A549 (cell line): ENCODE measurements around the gene RUSF1. TPM values are rescaled to one million over a fixed set of nuclear protein-coding genes. Genes with fewer than 3 reads are reported as not detected.

Experiments used
- ATAC-seq, 2 experiments: fragments of 200-7000 bp in 1 of 2; fragments of >200 bp in 1 of 2; cut with Nextera tagmentation in 1 of 2; cut with Tn5 transposase in 1 of 2; 3 replicates each; pipeline versions ENCODE4 v1.8.0 to v1.9.1; 2018 to 2020; ENCODE audit warnings: mild to moderate bottlenecking in 1 of 2, moderate library complexity in 1 of 2
- CTCF ChIA-PET: fragments of 300-600 bp; sonication (Branson Sonifier 250); formaldehyde crosslinking; extraction: SDS; loops from one replicate; lab custom pipeline; 2021; ENCODE audit warnings: antibody characterized with exemption, inconsistent platforms; lab: Yijun Ruan, JAX
- POLR2A ChIA-PET: fragments of 350-600 bp; formaldehyde crosslinking; extraction: SDS; loops from one replicate; lab custom pipeline; 2021; ENCODE audit warnings: antibody characterized with exemption, inconsistent platforms; lab: Yijun Ruan, JAX
- DNase-seq, 2 experiments: peaks; one replicate each; pipeline versions ENCODE4 v3.0.0 to v3.0.0-alpha.2; 2011 to 2016; ENCODE audit warnings: low read depth in 1 of 2, low spot score in 1 of 2
- FAIRE-seq: peaks from 2 replicates; lab custom pipeline; 2011; peaks lifted over from hg19 to GRCh38; lab: Jason Lieb, UNC
- H3K27ac ChIP-seq, 2 experiments: fragments of >200 bp; sonication (Bioruptor Twin); formaldehyde crosslinking; 3 replicates each; pipeline ENCODE4 v1.5.1; 2016 to 2017
- H3K4me1 ChIP-seq: fragments of >200 bp; sonication (Bioruptor Twin); formaldehyde crosslinking; 3 replicates; pipeline ENCODE4 v1.6.1; 2016
- H3K4me2 ChIP-seq: fragments of >200 bp; sonication (Bioruptor Twin); formaldehyde crosslinking; 3 replicates; pipeline ENCODE4 v1.6.1; 2016
- H3K4me3 ChIP-seq: fragments of >200 bp; sonication (Bioruptor Twin); formaldehyde crosslinking; 3 replicates; pipeline ENCODE4 v1.5.1; 2016
- H3K9me3 ChIP-seq: fragments of >200 bp; sonication (Bioruptor Twin); formaldehyde crosslinking; 3 replicates; pipeline ENCODE4 v1.6.1; 2016
- ATOH8 ChIP-seq: fragments of 250-450 bp; sonication (Bioruptor Pico); IDR thresholded peaks from 2 replicates; pipeline ENCODE4 v1.5.0; 2020; ENCODE audit warnings: low read depth, mild to moderate bottlenecking, moderate library complexity
- BCL3 ChIP-seq: fragments of >200 bp; sonication (Bioruptor Twin); formaldehyde crosslinking; IDR thresholded peaks from 3 replicates; pipeline ENCODE4 v1.6.1; 2016
- CBX2 ChIP-seq: fragments of 200-600 bp; sonication (generic); IDR thresholded peaks from 2 replicates; pipeline ENCODE4 v1.6.1; 2016; ENCODE audit warnings: low read depth, mild to moderate bottlenecking, borderline replicate concordance
- CEBPB ChIP-seq, 2 experiments: fragments of >200 bp in 1 of 2; sonication (Bioruptor Twin) in 1 of 2; formaldehyde crosslinking in 1 of 2; IDR thresholded peaks; 2 replicates each; pipeline ENCODE4 v1.6.1; 2012 to 2016
- CHD2 ChIP-seq: fragments of 150-350 bp; IDR thresholded peaks from 2 replicates; pipeline ENCODE4 v1.6.1; 2014; ENCODE audit warnings: low read length; ENCODE audit not compliant: partially characterized antibody
- EHMT2 ChIP-seq: fragments of 200-600 bp; sonication (generic); IDR thresholded peaks from 2 replicates; pipeline ENCODE4 v1.6.1; 2016; ENCODE audit warnings: antibody characterized with exemption, low read depth, mild to moderate bottlenecking, moderate library complexity
- EP300 ChIP-seq, 2 experiments: fragments of >200 bp; sonication (Bioruptor Twin); formaldehyde crosslinking; IDR thresholded peaks; 2 replicates in 1 of 2; 3 replicates in 1 of 2; pipeline ENCODE4 v1.6.1; 2016 to 2017
- GATA3 ChIP-seq: IDR thresholded peaks from 2 replicates; pipeline ENCODE4 v1.6.1; 2012; ENCODE audit warnings: borderline replicate concordance
- HEYL ChIP-seq: fragments of 250-450 bp; sonication (Bioruptor Pico); IDR thresholded peaks from 2 replicates; pipeline ENCODE4 v1.8.0; 2021; ENCODE audit warnings: mild to moderate bottlenecking, moderate library complexity
- HMGXB4 ChIP-seq: fragments of 250-450 bp; sonication (Bioruptor Pico); IDR thresholded peaks from 2 replicates; pipeline ENCODE4 v1.5.0; 2021; ENCODE audit warnings: mild to moderate bottlenecking, moderate library complexity, borderline replicate concordance
- HOXA7 ChIP-seq: fragments of 250-450 bp; sonication (Bioruptor Pico); IDR thresholded peaks from 2 replicates; pipeline ENCODE4 v1.5.0; 2020; ENCODE audit warnings: mild to moderate bottlenecking, moderate library complexity
- HOXB13 ChIP-seq: fragments of 250-450 bp; sonication (Bioruptor Pico); IDR thresholded peaks from 2 replicates; pipeline ENCODE4 v1.5.0; 2020; ENCODE audit warnings: low read depth, mild to moderate bottlenecking, moderate library complexity
- HOXB5 ChIP-seq: fragments of 250-450 bp; sonication (Bioruptor Pico); IDR thresholded peaks from 2 replicates; pipeline ENCODE4 v1.5.0; 2020; ENCODE audit warnings: mild to moderate bottlenecking, moderate library complexity
- JUN ChIP-seq, 2 experiments: fragments of >200 bp; sonication (Bioruptor Twin); formaldehyde crosslinking; IDR thresholded peaks; 2 replicates in 1 of 2; 3 replicates in 1 of 2; pipeline ENCODE4 v1.6.1; 2016 to 2017
- KDM5A ChIP-seq: fragments of 200-600 bp; sonication (generic); IDR thresholded peaks from 2 replicates; pipeline ENCODE4 v1.6.1; 2016; ENCODE audit warnings: antibody characterized with exemption, mild to moderate bottlenecking
- MAFK ChIP-seq: fragments of 450-650 bp; IDR thresholded peaks from 2 replicates; pipeline ENCODE4 v1.6.1; 2014; ENCODE audit not compliant: partially characterized antibody
- MAX ChIP-seq: IDR thresholded peaks from 2 replicates; pipeline ENCODE4 v1.6.1; 2012
- NFE2L2 ChIP-seq: fragments of 150-350 bp; conservative IDR thresholded peaks from 2 replicates; pipeline ENCODE4 v1.6.1; 2014; ENCODE audit warnings: low read length
- RCOR1 ChIP-seq: fragments of 150-350 bp; IDR thresholded peaks from 2 replicates; pipeline ENCODE4 v1.6.1; 2014; ENCODE audit warnings: antibody characterized with exemption, low read length, low read depth
- RFX5 ChIP-seq: fragments of 450-650 bp; IDR thresholded peaks from 2 replicates; pipeline ENCODE4 v1.7.1; 2014; ENCODE audit warnings: antibody characterized with exemption, mild to moderate bottlenecking, moderate library complexity
- RNF2 ChIP-seq: fragments of 200-600 bp; sonication (generic); IDR thresholded peaks from 2 replicates; pipeline ENCODE4 v1.6.1; 2016; ENCODE audit warnings: low read depth, mild to moderate bottlenecking, antibody characterized with exemption, moderate library complexity, borderline replicate concordance
- SMC3 ChIP-seq: fragments of >200 bp; sonication (Bioruptor Twin); formaldehyde crosslinking; IDR thresholded peaks from 3 replicates; pipeline ENCODE4 v1.6.1; 2018; ENCODE audit warnings: inconsistent platforms
- SREBF2 ChIP-seq: fragments of 450-650 bp; IDR thresholded peaks from 2 replicates; pipeline ENCODE4 v1.6.1; 2014; ENCODE audit warnings: mild to moderate bottlenecking, moderate library complexity
- WGBS: methylation state at CpG from one replicate; pipeline ENCODE4 v1.1.6; 2017; ENCODE audit errors: missing lambda C conversion rate; 5-methylcytosine and 5-hydroxymethylcytosine counted together
- polyA plus RNA-seq, 4 experiments: library from polyadenylated mRNA; depleted of rRNA in 3 of 4; stranded (reverse); fragments of >200 nt; fragmentation: RNase III in 1 of 4; extraction: RNeasy Plus Mini Kit Qiagen cat#74134 plus additional on column Dnase treatment in 1 of 4; gene quantifications; 2 replicates in 3 of 4; 3 replicates in 1 of 4; pipeline ENCODE4 v1.2.3, GENCODE V29; 2011 to 2017
- TF ChIP-seq, protein P1 (sequence below): IDR thresholded peaks from 2 replicates; pipeline ENCODE4 v1.6.1; 2012

Gene RUSF1
- polyA plus RNA-seq, 2 of the 4 experiments (the other 2 are of a cell fraction) = 27.8 to 35.3 TPM

GRCh38 chr16:31521368-31521767 lies 13.2 kb upstream of the RUSF1 start:
- H3K9me3 ChIP-seq = no peaks in the 10 kb centered on the region
- H3K4me2 ChIP-seq = no peak overlapping the region
- H3K4me1 ChIP-seq = no peaks in the 10 kb centered on the region
- H3K4me3 ChIP-seq = no peak overlapping the region
- no peak overlapping the region for H3K27ac ChIP-seq
- no peak for ATAC-seq
- ChIA-PET CTCF (no interaction called here), POLR2A (interaction anchor here (1.4 kb wide), 1 partner anchor 13 kb away, joined by 3 read pairs; the partner anchor contains the start of gene RUSF1)
- TF ChIP-seq RCOR1 (no peak), CEBPB (IDR thresholded peaks at IDR 0.05) (no peak), GATA3 (no peak), HEYL (CRISPR knock-in tag) (no peak), BCL3 (no peak), ATOH8 (no peak), MAFK (no peak), SMC3 (no peak), RFX5 (no peak), EP300 (IDR thresholded peaks at IDR 0.05) (no peak), HMGXB4 (CRISPR knock-in tag) (no peak), CHD2 (no peak)
- TF ChIP-seq, protein P1, sequence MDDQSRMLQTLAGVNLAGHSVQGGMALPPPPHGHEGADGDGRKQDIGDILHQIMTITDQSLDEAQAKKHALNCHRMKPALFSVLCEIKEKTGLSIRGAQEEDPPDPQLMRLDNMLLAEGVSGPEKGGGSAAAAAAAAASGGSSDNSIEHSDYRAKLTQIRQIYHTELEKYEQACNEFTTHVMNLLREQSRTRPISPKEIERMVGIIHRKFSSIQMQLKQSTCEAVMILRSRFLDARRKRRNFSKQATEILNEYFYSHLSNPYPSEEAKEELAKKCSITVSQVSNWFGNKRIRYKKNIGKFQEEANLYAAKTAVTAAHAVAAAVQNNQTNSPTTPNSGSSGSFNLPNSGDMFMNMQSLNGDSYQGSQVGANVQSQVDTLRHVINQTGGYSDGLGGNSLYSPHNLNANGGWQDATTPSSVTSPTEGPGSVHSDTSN = no peak
- no peak for FAIRE-seq
- no peak for DNase-seq
- WGBS = 46% methylated on average over 3 of the region's 3 CpGs

GRCh38 chr16:31519759-31520431 lies 11.7 kb upstream of the RUSF1 start:
- TF ChIP-seq, protein P1 = no peak
- TF ChIP-seq HOXB13 (CRISPR knock-in tag) (no peak), MAX (no peak), GATA3 (no peak), EHMT2 (no peak), KDM5A (no peak), ATOH8 (no peak), SMC3 (no peak), SREBF2 (no peak), RNF2 (no peak), NFE2L2 (no peak), JUN (IDR thresholded peaks at IDR 0.05) (no peak), HOXB5 (no peak), HOXA7 (CRISPR knock-in tag) (no peak), CBX2 (no peak), RFX5 (no peak)
- Histone ChIP-seq H3K27ac (no peak overlapping the region), H3K4me2 (no peak overlapping the region), H3K9me3 (no peaks in the 10 kb centered on the region), H3K4me3 (no peak overlapping the region), H3K4me1 (no peaks in the 10 kb centered on the region)
- DNase-seq (no peak), ATAC-seq (no peak), FAIRE-seq (no peak)
- CTCF ChIA-PET = interaction anchor here (1.5 kb wide), 1 partner anchor 349 kb away, joined by 3 read pairs; no protein-coding TSS in a partner anchor
- POLR2A ChIA-PET = no interaction called here
- 50% methylated on average over 2 of the region's 2 CpGs for WGBS
